ENCODE results near the gene RANBP17. TPM values are rescaled to one million over a fixed set of nuclear protein-coding genes. Genes with fewer than 3 reads are reported as not detected.
"Not testable (repeated sequence)": the region's sequence is repeated elsewhere in the genome, so short reads cannot be mapped to it uniquely, and the experiment has no call there.

Gene RANBP17
- total and polyA plus RNA-seq, 2 experiments from 2014 or later, result 43.8 to 53.1 TPM

- no peak for TF ChIP-seq REST (IDR thresholded peaks at IDR 0.05; ENCODE audit: unreplicated experiment)
Measured at GRCh38 chr5:171175746-171176145, 313.9 kb downstream of the RANBP17 start (continued).

GRCh38 chr5:171178190-171178589 is 316.4 kb downstream of the RANBP17 start:
- not testable (repeated sequence) for H3F3A ChIP-seq (replicated peaks; ENCODE audit: low read depth); ATAC-seq; H3K27ac ChIP-seq (ENCODE audit: low read depth); H3K4me2 ChIP-seq; H3K36me3 ChIP-seq (ENCODE audit: insufficient read depth); H3K4me3 Mint-ChIP-seq; H3K9me2 ChIP-seq (ENCODE audit: insufficient read depth); H4K20me1 ChIP-seq (replicated peaks; ENCODE audit: insufficient read depth); H3K27me3 Mint-ChIP-seq (ENCODE audit: insufficient read depth, low read depth, poor library complexity); H3K4me1 ChIP-seq (ENCODE audit: insufficient read depth); DNase-seq (ENCODE audit: low spot score); H3K27me3 ChIP-seq (ENCODE audit: insufficient read depth); H3K9me3 Mint-ChIP-seq; H3K4me1 Mint-ChIP-seq; H3K27ac Mint-ChIP-seq; H3K79me2 ChIP-seq (replicated peaks; ENCODE audit: insufficient read depth); H2AFZ ChIP-seq; H3K4me3 ChIP-seq
- H3K36me3 Mint-ChIP-seq (ENCODE audit: low read depth), result peaks cover 12% of the 10 kb centered on the region; the same call in 2 of the 3 replicates

GRCh38 chr5:171188016-171188415 is 326.2 kb downstream of the RANBP17 start:
- H3K4me3 ChIP-seq, result no peak overlapping the region
- H2AFZ ChIP-seq, result no peak overlapping the region
- H3K27me3 ChIP-seq (ENCODE audit: insufficient read depth), result no peaks in the 10 kb centered on the region
- H3K27ac ChIP-seq (ENCODE audit: low read depth), result no peak overlapping the region
- Mint-ChIP-seq H3K36me3 (ENCODE audit: low read depth) (peaks cover 21% of the 10 kb centered on the region; the same call in 2 of the 3 replicates), H3K9me3 (no peaks in the 10 kb centered on the region), H3K27me3 (ENCODE audit: insufficient read depth, low read depth, poor library complexity) (no peaks in the 10 kb centered on the region), H3K4me1 (no peaks in the 10 kb centered on the region), H3K4me3 (no peak overlapping the region), H3K27ac (no peak overlapping the region)
- H3K4me1 ChIP-seq (ENCODE audit: insufficient read depth), result no peaks in the 10 kb centered on the region
- ATAC-seq (no peak), DNase-seq (ENCODE audit: low spot score) (no peak)
- no peaks in the 10 kb centered on the region for H3F3A ChIP-seq (replicated peaks; ENCODE audit: low read depth)
- H3K36me3 ChIP-seq (ENCODE audit: insufficient read depth), result no peaks in the 10 kb centered on the region
- H3K9me2 ChIP-seq (ENCODE audit: insufficient read depth), result peaks cover 4% of the 10 kb centered on the region
- no peak overlapping the region for H3K4me2 ChIP-seq
- H3K79me2 ChIP-seq (replicated peaks; ENCODE audit: insufficient read depth), result no peaks in the 10 kb centered on the region
- no peaks in the 10 kb centered on the region for H4K20me1 ChIP-seq (replicated peaks; ENCODE audit: insufficient read depth)
- TF ChIP-seq STAT1 (IDR thresholded peaks at IDR 0.05; ENCODE audit: unreplicated experiment) (no peak), CTCF (conservative IDR thresholded peaks at IDR 0.05; ENCODE audit: low read depth in 2 of 2) (no peak), ZNF114 (CRISPR knock-in tag; IDR thresholded peaks at IDR 0.05) (no peak), EZH2phosphoT487 (IDR thresholded peaks at IDR 0.05; ENCODE audit: unreplicated experiment) (no peak), NANOG (IDR thresholded peaks at IDR 0.05; ENCODE audit: borderline replicate concordance) (no peak), POLR2AphosphoS5 (IDR thresholded peaks at IDR 0.05; ENCODE audit: low read depth) (no peak), REST (IDR thresholded peaks at IDR 0.05; ENCODE audit: unreplicated experiment) (no peak), JUNB (IDR thresholded peaks at IDR 0.05; ENCODE audit: unreplicated experiment) (no peak), ETS1 (IDR thresholded peaks at IDR 0.05) (no peak), CREB1 (CRISPR knock-in tag; IDR thresholded peaks at IDR 0.05; ENCODE audit: low read depth) (no peak), ZNF331 (CRISPR knock-in tag; IDR thresholded peaks at IDR 0.05; ENCODE audit: low read depth) (no peak)

Data from GM23338 (cell line).